H7 (cell line): Measurements from ENCODE around the gene WDR55. TPM values are rescaled to one million over a fixed set of nuclear protein-coding genes. Genes with fewer than 3 reads are reported as not detected.
A peak's percentile ranks its signal among the peaks of the same experiment; 100 is the strongest.
"Not testable (repeated sequence)": the region's sequence is repeated elsewhere in the genome, so short reads cannot be mapped to it uniquely, and the experiment has no call there.

Source experiments
- DNase-seq: peaks from one replicate; pipeline ENCODE4 v3.0.0; 2012
- H3K27me3 ChIP-seq: 2 replicates; pipeline ENCODE4 v1.6.0; 2011; ENCODE audit warnings: mild to moderate bottlenecking, low read length; ENCODE audit not compliant: control insufficient read depth, insufficient read depth
- H3K36me3 ChIP-seq: replicated peaks from 2 replicates; pipeline ENCODE4 v1.5.1; 2011; ENCODE audit warnings: low read length; ENCODE audit not compliant: control insufficient read depth, insufficient read depth
- H3K4me3 ChIP-seq: 2 replicates; pipeline ENCODE4 v1.5.1; 2011; ENCODE audit warnings: low read depth, mild to moderate bottlenecking, control low read depth, low read length, moderate library complexity; ENCODE audit not compliant: insufficient read depth
- total RNA-seq: library from RNA; depleted of rRNA; stranded (reverse); fragments of >200 nt; shearing (Covaris generic); gene quantifications from 2 replicates; pipeline ENCODE4 v1.2.3, GENCODE V29; 2014

The WDR55 gene
- total RNA-seq, 1 experiment from 2014 or later: 15.7 TPM

GRCh38 chr5:140635291-140636257 lies 29.1 kb upstream of the WDR55 start:
- no peaks in the 10 kb centered on the region for H3K36me3 ChIP-seq
- H3K4me3 ChIP-seq: no peak overlapping the region
- no peak for DNase-seq
- peaks cover 30% of the 10 kb centered on the region for H3K27me3 ChIP-seq

GRCh38 chr5:140637371-140638100 lies 27.2 kb upstream of the WDR55 start:
- no peak for DNase-seq
- H3K36me3 ChIP-seq: peaks cover 4% of the 10 kb centered on the region
- peaks cover 10% of the 10 kb centered on the region for H3K27me3 ChIP-seq
- H3K4me3 ChIP-seq: no peak overlapping the region

DNA sequence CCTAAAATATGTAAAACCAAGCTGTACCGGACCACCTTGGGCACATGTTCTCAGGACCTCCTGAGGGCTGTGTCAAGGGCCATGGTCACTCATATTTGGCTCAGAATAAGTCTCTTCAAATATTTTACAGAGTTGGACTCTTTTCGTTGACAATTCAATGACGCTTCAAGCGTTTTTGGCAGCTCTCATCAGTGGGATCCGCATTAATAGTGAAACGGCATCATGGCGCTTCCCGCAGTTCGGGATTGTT lies 25.9 kb upstream of the WDR55 start:
- not testable (repeated sequence) for H3K27me3 ChIP-seq, DNase-seq
- H3K4me3 ChIP-seq: peak overlapping the region; percentile 11; the same call in 1 of the 2 replicates
- H3K36me3 ChIP-seq: peaks cover 14% of the 10 kb centered on the region

- H3K27me3 ChIP-seq: no peaks in the 10 kb centered on the region
- peaks cover 18% of the 10 kb centered on the region for H3K36me3 ChIP-seq
- DNase-seq: peak; percentile 99
- peak within 1 kb of the TSS; percentile 82 for H3K4me3 ChIP-seq
These were observed 25.3 kb upstream of the WDR55 start, which contains the start of gene TMCO6 for GRCh38 chr5:140639148-140639981. Gene TMCO6 (plus strand): TSS chr5:140639451. CDS start chr5:140639528, 77 bp downstream.

DNA sequence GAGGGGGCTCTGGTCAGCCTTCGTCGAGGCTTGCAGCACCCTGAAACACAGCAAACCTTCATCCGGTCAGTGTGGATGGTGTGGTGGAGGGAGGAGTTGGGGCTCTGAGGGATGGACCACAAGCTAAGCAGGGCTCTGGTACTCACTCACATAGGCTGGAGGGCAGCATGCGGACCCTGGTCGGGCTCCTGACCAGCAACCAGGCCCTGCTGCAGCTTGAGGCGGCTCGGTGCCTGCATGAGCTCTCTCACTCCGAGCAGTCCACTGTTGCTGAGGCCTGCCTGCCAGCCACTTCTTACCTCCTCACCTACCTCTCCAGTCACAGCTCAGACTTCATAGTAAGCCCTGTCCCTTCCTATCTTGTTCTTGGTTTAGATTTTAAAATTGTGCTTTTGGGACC lies 23.0 kb upstream of the WDR55 start:
- H3K4me3 ChIP-seq: no peak overlapping the region
- DNase-seq: no peak
- peaks cover 26% of the 10 kb centered on the region for H3K36me3 ChIP-seq
- H3K27me3 ChIP-seq: no peaks in the 10 kb centered on the region

DNA sequence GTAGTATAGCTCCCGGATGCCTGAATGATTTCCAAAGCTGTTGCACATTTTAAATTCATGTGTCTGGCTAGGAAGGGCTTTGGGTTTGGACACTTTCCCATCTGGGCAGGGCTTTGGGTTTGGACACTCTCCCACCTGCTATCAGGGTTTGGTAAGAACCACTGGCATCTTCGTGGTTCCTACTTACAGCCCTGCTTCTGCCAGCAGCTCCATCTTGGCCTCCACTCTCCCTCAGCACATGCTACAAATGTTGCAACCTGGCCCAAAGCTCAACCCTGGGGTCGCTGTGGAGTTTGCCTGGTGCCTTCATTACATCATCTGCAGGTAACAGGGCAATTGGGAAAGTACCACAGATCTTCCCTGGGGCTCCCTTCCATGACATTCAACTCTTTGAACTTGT lies 22.0 kb upstream of the WDR55 start:
- H3K27me3 ChIP-seq: no peaks in the 10 kb centered on the region
- no peak overlapping the region for H3K4me3 ChIP-seq
- DNase-seq: no peak
- peaks cover 26% of the 10 kb centered on the region for H3K36me3 ChIP-seq

GRCh38 chr5:140647042-140647419 lies 17.7 kb upstream of the WDR55 start:
- H3K27me3 ChIP-seq: no peaks in the 10 kb centered on the region
- H3K4me3 ChIP-seq: peak overlapping the region; percentile 92
- no peak for DNase-seq
- peaks cover 28% of the 10 kb centered on the region for H3K36me3 ChIP-seq

DNA sequence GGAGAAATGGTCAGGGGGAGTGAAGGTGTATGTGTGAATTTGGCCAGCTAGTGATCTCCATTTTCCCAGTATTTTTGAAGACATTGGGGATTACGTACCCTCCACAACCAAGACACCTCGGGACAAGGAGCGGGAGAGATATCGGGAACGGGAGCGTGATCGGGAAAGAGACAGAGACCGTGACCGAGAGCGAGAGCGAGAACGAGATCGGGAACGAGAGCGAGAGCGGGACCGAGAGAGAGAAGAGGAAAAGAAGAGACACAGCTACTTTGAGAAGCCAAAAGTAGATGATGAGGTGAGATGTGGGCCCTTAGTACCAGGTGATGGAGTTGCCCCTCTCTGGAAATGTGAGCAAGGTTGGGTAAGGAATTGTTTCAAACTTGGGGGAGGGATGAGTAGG lies 5.8 kb upstream of the WDR55 start:
- no peaks in the 10 kb centered on the region for H3K27me3 ChIP-seq
- DNase-seq: no peak
- no peak overlapping the region for H3K4me3 ChIP-seq
- peaks cover 38% of the 10 kb centered on the region for H3K36me3 ChIP-seq

GRCh38 chr5:140660371-140660770 lies 4.3 kb upstream of the WDR55 start:
- not testable (repeated sequence) for DNase-seq, H3K27me3 ChIP-seq, H3K4me3 ChIP-seq
- peaks cover 29% of the 10 kb centered on the region for H3K36me3 ChIP-seq

DNA sequence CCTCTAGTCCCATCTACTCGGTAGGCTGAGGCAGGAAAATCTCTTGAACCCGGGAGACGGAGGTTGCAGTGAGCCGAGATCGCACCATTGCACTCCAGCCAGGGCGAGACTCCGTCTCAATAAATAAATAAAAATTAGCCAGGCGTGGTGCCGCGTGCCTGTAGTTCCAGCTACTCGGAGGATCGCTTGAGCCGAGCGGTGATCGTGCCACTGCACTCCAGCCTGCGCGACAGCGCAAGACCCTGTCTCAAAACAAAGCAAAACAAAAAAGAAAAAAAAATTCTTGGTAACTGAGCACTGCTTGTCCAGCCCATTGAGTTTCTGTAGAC lies 710 bp upstream of the WDR55 start:
- H3K36me3 ChIP-seq: peaks cover 26% of the 10 kb centered on the region
- no peaks in the 10 kb centered on the region for H3K27me3 ChIP-seq
- H3K4me3 ChIP-seq: peak overlapping the region; percentile 89
- DNase-seq: no peak

DNA sequence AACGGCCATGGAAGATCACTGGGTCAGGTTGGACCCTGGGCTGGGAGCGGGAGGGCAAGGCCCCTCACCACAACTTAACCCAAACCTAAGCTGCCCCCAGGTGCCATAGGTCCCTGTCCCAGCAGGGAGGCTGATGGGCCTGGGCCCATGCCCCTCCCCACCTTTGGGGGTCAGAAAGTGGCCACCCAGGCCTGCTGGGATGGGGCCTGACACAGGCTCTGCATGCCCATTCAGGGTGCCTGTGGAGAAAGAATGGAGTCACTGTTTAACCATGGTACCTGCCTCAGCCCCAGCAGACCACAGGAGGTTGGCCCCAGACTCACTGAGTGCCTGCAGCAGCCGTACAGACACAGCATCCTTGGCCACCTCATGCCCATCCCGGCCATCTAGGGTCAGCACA lies 6.3 kb downstream of the WDR55 start:
- H3K36me3 ChIP-seq: peaks cover 27% of the 10 kb centered on the region
- not testable (repeated sequence) for H3K27me3 ChIP-seq, H3K4me3 ChIP-seq, DNase-seq

DNA sequence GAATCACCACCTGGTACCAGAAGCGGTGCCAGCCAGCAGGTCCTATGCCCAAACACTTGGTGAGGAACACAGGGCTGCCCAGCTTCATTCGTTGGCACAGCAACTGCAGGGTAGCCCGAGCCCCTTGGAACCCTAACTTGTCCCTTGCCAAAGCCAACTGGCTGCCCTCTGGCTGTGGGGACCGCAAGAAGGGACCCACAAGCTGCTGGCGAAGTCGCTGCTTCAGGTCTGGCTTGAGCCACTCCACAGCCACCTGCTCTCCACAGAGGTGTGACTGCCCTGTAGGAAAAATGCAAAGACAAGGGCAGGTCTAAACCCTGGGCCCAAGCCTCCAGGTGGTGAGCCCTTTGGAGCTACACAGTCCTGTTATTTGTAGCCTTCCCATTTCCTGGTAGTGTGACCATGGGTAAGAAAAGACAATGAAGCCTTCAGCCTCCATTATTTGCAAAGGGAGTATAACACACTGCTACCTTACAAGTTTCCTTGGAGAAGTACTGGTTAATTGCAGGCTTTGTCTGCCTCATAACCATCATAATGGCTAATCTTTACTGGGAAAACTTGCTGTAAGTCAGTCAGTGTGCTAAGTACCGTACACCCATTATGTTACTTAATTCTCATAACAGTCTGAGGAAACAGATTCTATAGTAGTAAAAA lies 6.9 kb downstream of the WDR55 start:
- DNase-seq: peak; percentile 22
- Histone ChIP-seq H3K36me3 (peaks cover 29% of the 10 kb centered on the region), H3K4me3 (no peak overlapping the region), H3K27me3 (no peaks in the 10 kb centered on the region)

- peak; percentile 66 for DNase-seq
- Histone ChIP-seq H3K36me3 (peaks cover 36% of the 10 kb centered on the region), H3K27me3 (no peaks in the 10 kb centered on the region), H3K4me3 (peak overlapping the region; percentile 10; the same call in 1 of the 2 replicates)
These were observed 7.9 kb downstream of the WDR55 start for GRCh38 chr5:140672455-140673186.
